ENCODE measurements around the gene ZDHHC1. TPM values are rescaled to one million over a fixed set of nuclear protein-coding genes. Genes with fewer than 3 reads are reported as not detected.
"Not testable (repeated sequence)": the region's sequence is repeated elsewhere in the genome, so short reads cannot be mapped to it uniquely, and the experiment has no call there.

ZDHHC1 gene
- polyA plus RNA-seq, 6 donors from 2014 or later, result 0.17 to 0.23 (median 0.21) TPM; not detected in 3

DNA sequence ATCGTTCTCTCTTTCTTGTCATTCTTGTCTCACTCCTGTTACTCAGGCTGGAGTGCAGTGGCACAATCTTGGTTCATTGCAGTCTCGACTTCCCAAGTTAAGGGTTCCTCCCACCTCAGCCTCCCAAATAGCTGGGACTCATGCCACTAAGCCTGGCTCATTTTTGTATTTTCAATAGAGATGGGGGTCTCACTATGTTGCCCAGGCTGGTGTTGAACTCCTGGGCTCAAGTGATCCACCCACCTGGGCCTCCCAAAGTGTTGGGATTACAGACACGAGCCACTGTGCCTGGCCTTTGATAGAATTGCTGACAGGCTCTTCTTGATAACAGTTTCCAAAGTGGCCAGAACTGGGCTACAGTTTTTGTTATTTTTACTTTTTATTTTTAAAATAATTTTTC lies 55.2 kb downstream of the ZDHHC1 start:
- H3K4me1 Mint-ChIP-seq, result peaks cover 13 to 22% (median 20%) of the 10 kb centered on the region in 3 donors
- no peak for ATAC-seq (ENCODE audit: low read depth in 2 of 2)
- no peak overlapping the region for H3K4me3 Mint-ChIP-seq
- DNase-seq, result no peak
- peaks cover 0 to 9% (median 0%) of the 10 kb centered on the region in 3 donors for H3K27me3 Mint-ChIP-seq
- H3K9me3 Mint-ChIP-seq, result no peaks in the 10 kb centered on the region
- H3K36me3 Mint-ChIP-seq, result no peaks in the 10 kb centered on the region
- no peak overlapping the region for H3K27ac Mint-ChIP-seq

DNA sequence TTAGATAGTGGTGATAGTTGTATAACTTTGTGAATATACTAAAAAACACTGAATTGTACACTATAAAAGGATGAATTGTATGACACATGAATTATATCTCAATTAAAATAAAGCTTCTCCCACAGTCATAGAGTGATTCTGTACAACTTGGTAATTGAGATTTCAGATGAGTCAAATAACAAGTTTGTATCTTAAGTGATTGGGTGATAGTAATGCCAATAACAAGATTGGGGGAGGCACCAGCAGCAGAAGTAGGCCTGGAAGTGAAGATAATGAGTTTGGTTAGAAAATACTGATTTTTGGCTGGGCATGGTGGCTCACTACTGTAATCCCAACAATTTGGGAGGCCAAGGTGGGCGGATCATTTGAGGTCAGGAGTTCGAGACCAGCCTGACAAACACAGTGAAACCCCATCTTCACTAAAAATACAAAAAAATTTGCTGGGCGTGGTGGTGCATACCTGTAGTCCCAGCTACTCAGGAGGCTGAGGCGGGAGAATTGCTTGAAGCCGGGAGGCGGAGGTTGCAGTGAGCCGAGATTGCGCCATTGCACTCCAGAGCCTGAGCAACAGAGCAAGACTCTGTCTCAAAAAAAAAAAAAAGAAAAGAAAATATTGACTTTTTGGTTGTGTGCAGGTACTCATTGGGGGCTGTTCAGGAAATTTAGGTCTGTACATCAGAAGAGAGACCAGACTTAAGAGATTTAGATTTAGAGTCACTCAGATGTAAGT lies 56.6 kb downstream of the ZDHHC1 start:
- not testable (repeated sequence) for H3K4me1 Mint-ChIP-seq
- H3K27ac Mint-ChIP-seq, result peak overlapping the region in 1 of 6 donors; percentile 0

DNA sequence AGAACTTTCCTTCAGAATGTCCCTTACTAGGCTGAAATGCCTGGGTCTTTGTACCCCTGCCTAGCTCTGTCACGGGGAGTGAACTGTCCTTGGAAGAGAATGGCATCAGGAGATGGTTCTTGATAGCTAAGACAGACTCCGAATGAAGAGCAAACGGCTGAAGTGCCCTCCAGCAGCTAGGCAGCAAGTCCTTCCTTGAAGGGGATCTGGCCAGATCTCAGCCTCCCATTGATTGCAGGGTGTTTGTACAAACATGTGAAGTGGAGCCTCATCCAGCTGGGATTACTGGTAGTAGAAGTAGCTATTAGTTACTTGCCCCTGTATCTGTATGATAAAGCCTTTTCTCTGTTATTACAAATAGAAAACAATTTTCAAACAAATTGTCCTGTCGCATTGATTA lies 58.7 kb downstream of the ZDHHC1 start:
- no peak overlapping the region for H3K27ac Mint-ChIP-seq
- H3K9me3 Mint-ChIP-seq, result no peaks in the 10 kb centered on the region
- H3K27me3 Mint-ChIP-seq, result peaks cover 0 to 15% (median 4%) of the 10 kb centered on the region in 3 donors
- H3K4me1 Mint-ChIP-seq, result no peaks in the 10 kb centered on the region
- no peak for DNase-seq
- ATAC-seq (ENCODE audit: low read depth in 2 of 2), result no peak
- H3K4me3 Mint-ChIP-seq, result no peak overlapping the region
- no peaks in the 10 kb centered on the region for H3K36me3 Mint-ChIP-seq

More for the DNA sequence above, 56.6 kb downstream of the ZDHHC1 start:
- not testable (repeated sequence) for DNase-seq; H3K4me3 Mint-ChIP-seq; ATAC-seq (ENCODE audit: low read depth in 2 of 2); H3K36me3 Mint-ChIP-seq; H3K9me3 Mint-ChIP-seq
- H3K27me3 Mint-ChIP-seq, result peaks cover 0 to 15% (median 4%) of the 10 kb centered on the region in 3 donors

- H3K4me1 Mint-ChIP-seq, result no peaks in the 10 kb centered on the region
- no peaks in the 10 kb centered on the region for H3K36me3 Mint-ChIP-seq
- DNase-seq (no peak), ATAC-seq (ENCODE audit: low read depth in 2 of 2) (no peak)
- H3K4me3 Mint-ChIP-seq, result no peak overlapping the region
- H3K27me3 Mint-ChIP-seq, result peaks cover 0 to 15% (median 4%) of the 10 kb centered on the region in 3 donors
- H3K9me3 Mint-ChIP-seq, result no peaks in the 10 kb centered on the region
- H3K27ac Mint-ChIP-seq, result no peak overlapping the region
Observed at GRCh38 chr16:67356396-67356795, 59.9 kb downstream of the ZDHHC1 start.

DNA sequence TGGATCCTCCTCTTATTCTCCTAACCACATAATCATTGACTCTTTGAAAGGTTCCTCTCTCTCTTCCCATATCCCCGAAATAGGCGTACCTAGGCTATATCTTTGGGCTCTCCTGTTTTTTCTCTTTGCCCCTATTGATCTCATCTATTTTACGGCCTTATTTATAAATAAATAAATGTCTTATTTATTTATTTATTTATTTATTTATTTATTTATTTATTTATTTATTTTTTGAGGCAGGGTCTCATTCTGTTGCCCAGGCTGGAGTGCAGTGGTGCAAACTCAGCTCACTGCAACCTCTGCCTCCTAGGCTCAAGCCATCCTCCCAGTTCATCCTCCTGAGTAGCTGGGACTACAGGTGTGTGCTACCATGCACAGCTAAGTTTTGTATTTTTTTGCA lies 63.8 kb downstream of the ZDHHC1 start:
- not testable (repeated sequence) for H3K4me3 Mint-ChIP-seq; H3K4me1 Mint-ChIP-seq; H3K27ac Mint-ChIP-seq; H3K36me3 Mint-ChIP-seq; ATAC-seq (ENCODE audit: low read depth in 2 of 2); DNase-seq; H3K9me3 Mint-ChIP-seq
- H3K27me3 Mint-ChIP-seq, result peaks cover 0 to 15% (median 4%) of the 10 kb centered on the region in 3 donors

- DNase-seq, result no peak
- Mint-ChIP-seq H3K36me3 (no peaks in the 10 kb centered on the region), H3K9me3 (no peaks in the 10 kb centered on the region), H3K4me3 (peak overlapping the region in 1 of 8 donors; percentile 44), H3K27ac (no peak overlapping the region), H3K4me1 (no peaks in the 10 kb centered on the region), H3K27me3 (no peaks in the 10 kb centered on the region)
- no peak for ATAC-seq (ENCODE audit: low read depth in 2 of 2)
Observed at GRCh38 chr16:67350324-67350723, 66.0 kb downstream of the ZDHHC1 start.

DNA sequence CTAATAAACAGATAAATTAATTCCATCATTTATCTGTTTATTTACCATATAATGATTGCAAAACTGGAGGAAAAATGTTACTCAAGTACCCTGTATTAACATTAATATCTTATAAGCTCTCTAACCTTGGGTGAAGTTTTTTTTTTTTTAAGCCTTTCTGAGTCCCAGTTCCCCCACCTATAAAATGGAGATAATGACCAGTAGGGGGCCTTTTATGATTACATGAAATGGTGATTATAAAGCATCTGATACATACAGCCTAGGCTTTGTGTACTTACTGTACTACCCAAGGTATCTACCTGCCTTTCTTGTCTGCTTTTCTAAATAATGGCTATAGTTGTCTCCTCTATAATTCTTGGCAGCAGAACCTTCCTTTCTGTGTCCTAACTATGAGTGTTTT lies 67.1 kb downstream of the ZDHHC1 start:
- H3K27me3 Mint-ChIP-seq, result no peaks in the 10 kb centered on the region
- H3K4me1 Mint-ChIP-seq, result no peaks in the 10 kb centered on the region
- H3K36me3 Mint-ChIP-seq, result no peaks in the 10 kb centered on the region
- H3K27ac Mint-ChIP-seq, result no peak overlapping the region
- peak; percentile 33 for DNase-seq
- H3K9me3 Mint-ChIP-seq, result no peaks in the 10 kb centered on the region
- peak; percentile 69 to 85 for ATAC-seq (ENCODE audit: low read depth in 2 of 2)
- H3K4me3 Mint-ChIP-seq, result no peak overlapping the region

GRCh38 chr16:67346341-67346740 lies 69.9 kb downstream of the ZDHHC1 start:
- Mint-ChIP-seq H3K27ac (no peak overlapping the region), H3K4me3 (no peak overlapping the region), H3K36me3 (no peaks in the 10 kb centered on the region), H3K4me1 (no peaks in the 10 kb centered on the region), H3K9me3 (no peaks in the 10 kb centered on the region), H3K27me3 (no peaks in the 10 kb centered on the region)
- DNase-seq, result no peak
- no peak for ATAC-seq (ENCODE audit: low read depth in 2 of 2)

DNA sequence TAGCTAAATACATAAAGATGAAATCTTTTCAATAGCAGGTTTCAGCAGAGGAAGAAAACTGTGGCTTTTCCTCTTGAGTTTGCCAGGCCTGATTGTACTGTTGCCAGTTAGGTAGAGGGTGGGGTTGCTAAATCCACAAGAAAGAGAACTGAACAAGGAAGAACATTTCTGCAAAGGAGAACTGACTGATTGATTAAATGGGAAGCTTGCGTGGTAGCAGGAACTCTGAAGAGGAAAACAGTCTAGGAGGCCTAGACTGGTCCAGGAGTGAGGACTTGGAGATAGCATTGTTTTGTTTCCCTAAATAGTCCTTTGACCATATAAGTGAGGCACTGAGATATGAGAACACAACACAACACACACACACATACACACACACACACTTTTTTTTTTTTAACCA lies 70.9 kb downstream of the ZDHHC1 start:
- peak overlapping the region in 3 of 6 donors; percentile 3 to 32 (median 29) for H3K27ac Mint-ChIP-seq
- ATAC-seq (ENCODE audit: low read depth in 2 of 2) (no peak), DNase-seq (no peak)
- no peaks in the 10 kb centered on the region for H3K27me3 Mint-ChIP-seq
- no peak overlapping the region for H3K4me3 Mint-ChIP-seq
- no peaks in the 10 kb centered on the region for H3K9me3 Mint-ChIP-seq
- no peaks in the 10 kb centered on the region for H3K36me3 Mint-ChIP-seq
- no peaks in the 10 kb centered on the region for H3K4me1 Mint-ChIP-seq

Other genes starting within 250 kb of the ZDHHC1 start
- gene NOL3, start 245.9 kb downstream of the ZDHHC1 start, polyA plus RNA-seq (ENCODE audit: low read depth in 6 of 6), result under 1 TPM in 1 of 6 donors, not detected in 5; 0.27 TPM
- gene MATCAP1, start 232.5 kb downstream of the ZDHHC1 start, polyA plus RNA-seq (ENCODE audit: low read depth in 6 of 6), result under 1 TPM in 4 of 6 donors, not detected in 2; 0.33 to 0.40 (median 0.40) TPM
- gene EXOC3L1, start 226.3 kb downstream of the ZDHHC1 start, polyA plus RNA-seq (ENCODE audit: low read depth in 6 of 6), result under 1 TPM in 3 of 6 donors, not detected in 3; 0.12 to 0.19 (median 0.15) TPM
- gene E2F4, start 224.3 kb downstream of the ZDHHC1 start, polyA plus RNA-seq (ENCODE audit: low read depth in 6 of 6), result 10 to 100 TPM; 54.0 to 75.9 (median 61.7) TPM
- under 1 TPM in 5 of 6 donors, not detected in 1; 0.14 to 0.48 (median 0.39) TPM for gene ELMO3, start 217.3 kb downstream of the ZDHHC1 start, polyA plus RNA-seq (ENCODE audit: low read depth in 6 of 6)
- gene TMEM208, start 189.3 kb downstream of the ZDHHC1 start, polyA plus RNA-seq (ENCODE audit: low read depth in 6 of 6), result 10 to 100 TPM; 44.9 to 66.7 (median 55.0) TPM
- gene FHOD1, start 169.0 kb downstream of the ZDHHC1 start, polyA plus RNA-seq (ENCODE audit: low read depth in 6 of 6), result 1 to 10 TPM; 1.4 to 4.8 (median 2.3) TPM
- gene SLC9A5, start 167.5 kb downstream of the ZDHHC1 start, polyA plus RNA-seq (ENCODE audit: low read depth in 6 of 6), result under 1 TPM in 4 of 6 donors, not detected in 2; 0.08 to 0.14 (median 0.10) TPM
- gene PLEKHG4, start 136.9 kb downstream of the ZDHHC1 start, polyA plus RNA-seq (ENCODE audit: low read depth in 6 of 6), result 1 to 10 TPM in 1 of 6 donors, under 1 TPM in 4, not detected in 1; 0.13 to 6.0 (median 0.62) TPM
- gene KCTD19, start 89.7 kb downstream of the ZDHHC1 start, polyA plus RNA-seq (ENCODE audit: low read depth in 6 of 6), result under 1 TPM in 1 of 6 donors, not detected in 5; 0.26 TPM
- gene LRRC36, start 89.7 kb downstream of the ZDHHC1 start, polyA plus RNA-seq (ENCODE audit: low read depth in 6 of 6), result under 1 TPM in 1 of 6 donors, not detected in 5; 0.48 TPM
- not detected for gene TPPP3, start 23.0 kb downstream of the ZDHHC1 start, polyA plus RNA-seq (ENCODE audit: low read depth in 6 of 6)
- not detected for gene HSD11B2, start 14.6 kb upstream of the ZDHHC1 start, polyA plus RNA-seq (ENCODE audit: low read depth in 6 of 6)
- gene ATP6V0D1, start 64.7 kb upstream of the ZDHHC1 start, polyA plus RNA-seq (ENCODE audit: low read depth in 6 of 6), result 100 to 1,000 TPM; 136 to 255 (median 157) TPM
- gene AGRP, start 67.1 kb upstream of the ZDHHC1 start, polyA plus RNA-seq (ENCODE audit: low read depth in 6 of 6), result not detected
- gene RIPOR1, start 112.4 kb upstream of the ZDHHC1 start, polyA plus RNA-seq (ENCODE audit: low read depth in 6 of 6), result 10 to 100 TPM in 5 of 6 donors, 1 to 10 TPM in 1; 3.4 to 34.5 (median 16.5) TPM
- 10 to 100 TPM; 40.2 to 93.3 (median 67.8) TPM for gene CTCF, start 146.0 kb upstream of the ZDHHC1 start, polyA plus RNA-seq (ENCODE audit: low read depth in 6 of 6)
- 10 to 100 TPM in 4 of 6 donors, 1 to 10 TPM in 2; 9.4 to 23.2 (median 14.1) TPM for gene CARMIL2, start 228.7 kb upstream of the ZDHHC1 start, polyA plus RNA-seq (ENCODE audit: low read depth in 6 of 6)
- gene ACD, start 243.8 kb upstream of the ZDHHC1 start, polyA plus RNA-seq (ENCODE audit: low read depth in 6 of 6), result 10 to 100 TPM; 31.3 to 52.8 (median 35.5) TPM
- 10 to 100 TPM; 12.0 to 23.7 (median 16.1) TPM for gene PARD6A, start 244.5 kb upstream of the ZDHHC1 start, polyA plus RNA-seq (ENCODE audit: low read depth in 6 of 6)